Caco-2 (cell line): ENCODE measurements around the gene LRWD1. TPM values are rescaled to one million over a fixed set of nuclear protein-coding genes. Genes with fewer than 3 reads are reported as not detected.

ENCODE experiments used
- BruUV-seq: library from RNA; stranded (reverse); fragments of 400-500 nt; replicated peaks from 2 replicates; lab custom pipeline; 2021; lab: Mats Ljungman, UMichigan
- CTCF ChIA-PET: fragments of 300-600 bp; sonication (Branson Sonifier 250); formaldehyde crosslinking; loops from one replicate; lab custom pipeline; 2022; ENCODE audit warnings: antibody characterized with exemption; lab: Charles Lee
- POLR2A ChIA-PET: fragments of 300-600 bp; sonication (Branson Sonifier 250); formaldehyde crosslinking; loops from one replicate; lab custom pipeline; 2022; ENCODE audit warnings: antibody characterized with exemption; lab: Charles Lee
- DNase-seq, 2 experiments: peaks; one replicate each; pipeline versions ENCODE4 v3.0.0 to v3.0.0-alpha.2; 2020 to 2022
- H3K27me3 ChIP-seq: replicated peaks from 2 replicates; pipeline ENCODE4 v1.6.0; 2011; ENCODE audit warnings: low read length; ENCODE audit not compliant: control insufficient read depth, insufficient read depth
- H3K36me3 ChIP-seq: 2 replicates; pipeline ENCODE4 v1.5.1; 2011; ENCODE audit warnings: low read length; ENCODE audit not compliant: control insufficient read depth, insufficient read depth
- H3K4me1 ChIP-seq: fragments of 250-450 bp; sonication (Bioruptor Pico); 2 replicates; pipeline ENCODE4 v1.5.1; 2020; ENCODE audit warnings: mild to moderate bottlenecking
- H3K4me3 ChIP-seq: 2 replicates; pipeline ENCODE4 v1.5.1; 2011; ENCODE audit warnings: low read depth, mild to moderate bottlenecking, control low read depth, low read length
- H3K9me3 ChIP-seq: fragments of 250-450 bp; sonication (Bioruptor Pico); 2 replicates; pipeline ENCODE4 v1.5.1; 2020; ENCODE audit warnings: mild to moderate bottlenecking, moderate library complexity
- H3K27ac Mint-ChIP-seq: one replicate; pipeline ENCODE4 v1.8.0; 2022; ENCODE audit warnings: mixed read lengths; ENCODE audit not compliant: unreplicated experiment
- H3K27me3 Mint-ChIP-seq: one replicate; pipeline ENCODE4 v1.8.0; 2022; ENCODE audit warnings: mixed read lengths; ENCODE audit not compliant: insufficient read depth, unreplicated experiment
- H3K36me3 Mint-ChIP-seq: one replicate; pipeline ENCODE4 v1.8.0; 2022; ENCODE audit warnings: mild to moderate bottlenecking, mixed read lengths; ENCODE audit not compliant: insufficient read depth, unreplicated experiment
- H3K4me1 Mint-ChIP-seq: one replicate; pipeline ENCODE4 v1.8.0; 2022; ENCODE audit warnings: low read depth, mixed read lengths; ENCODE audit not compliant: unreplicated experiment
- H3K4me3 Mint-ChIP-seq: one replicate; pipeline ENCODE4 v1.8.0; 2022; ENCODE audit warnings: mild to moderate bottlenecking, moderate library complexity, mixed read lengths; ENCODE audit not compliant: unreplicated experiment
- H3K9me3 Mint-ChIP-seq: one replicate; pipeline ENCODE4 v1.8.0; 2022; ENCODE audit warnings: mixed read lengths; ENCODE audit not compliant: unreplicated experiment
- intact Hi-C: fragments of 100-400 bp; cut with micrococcal nuclease; formaldehyde crosslinking; loops from one replicate; pipeline ENCODE4 v1.10.0; 2022; ENCODE audit not compliant: unreplicated experiment
- total RNA-seq: library from RNA; stranded (reverse); gene quantifications from 2 replicates; pipeline ENCODE4 v1.2.3, GENCODE V29; 2022
- TF ChIP-seq, protein P1 (sequence below), 2 experiments: fragments of 200-600 bp in 1 of 2; IDR thresholded peaks; 1 replicate in 1 of 2; 2 replicates in 1 of 2; pipeline versions ENCODE4 v1.5.1 to v1.8.0; 2011 to 2022; ENCODE audit warnings: antibody characterized with exemption in 1 of 2, control low read depth in 1 of 2, inconsistent platforms in 1 of 2, low read depth in 1 of 2, low read length in 1 of 2, mild to moderate bottlenecking in 1 of 2, moderate library complexity in 1 of 2; ENCODE audit not compliant: insufficient read depth in 1 of 2, severe bottlenecking in 1 of 2, unreplicated experiment in 1 of 2

The LRWD1 gene
- total RNA-seq, 1 experiment from 2014 or later: 23.6 TPM

- DNase-seq: no peak
- no TSS peak for BruUV-seq
- no peaks in the 10 kb centered on the region for H3K9me3 ChIP-seq
- H3K4me3 ChIP-seq: no peak overlapping the region
- H3K36me3 Mint-ChIP-seq: peaks cover 85% of the 10 kb centered on the region
- no peaks in the 10 kb centered on the region for H3K4me1 Mint-ChIP-seq
- H3K9me3 Mint-ChIP-seq: no peaks in the 10 kb centered on the region
- no peaks in the 10 kb centered on the region for H3K27me3 ChIP-seq
- TF ChIP-seq, protein P1, sequence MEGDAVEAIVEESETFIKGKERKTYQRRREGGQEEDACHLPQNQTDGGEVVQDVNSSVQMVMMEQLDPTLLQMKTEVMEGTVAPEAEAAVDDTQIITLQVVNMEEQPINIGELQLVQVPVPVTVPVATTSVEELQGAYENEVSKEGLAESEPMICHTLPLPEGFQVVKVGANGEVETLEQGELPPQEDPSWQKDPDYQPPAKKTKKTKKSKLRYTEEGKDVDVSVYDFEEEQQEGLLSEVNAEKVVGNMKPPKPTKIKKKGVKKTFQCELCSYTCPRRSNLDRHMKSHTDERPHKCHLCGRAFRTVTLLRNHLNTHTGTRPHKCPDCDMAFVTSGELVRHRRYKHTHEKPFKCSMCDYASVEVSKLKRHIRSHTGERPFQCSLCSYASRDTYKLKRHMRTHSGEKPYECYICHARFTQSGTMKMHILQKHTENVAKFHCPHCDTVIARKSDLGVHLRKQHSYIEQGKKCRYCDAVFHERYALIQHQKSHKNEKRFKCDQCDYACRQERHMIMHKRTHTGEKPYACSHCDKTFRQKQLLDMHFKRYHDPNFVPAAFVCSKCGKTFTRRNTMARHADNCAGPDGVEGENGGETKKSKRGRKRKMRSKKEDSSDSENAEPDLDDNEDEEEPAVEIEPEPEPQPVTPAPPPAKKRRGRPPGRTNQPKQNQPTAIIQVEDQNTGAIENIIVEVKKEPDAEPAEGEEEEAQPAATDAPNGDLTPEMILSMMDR (IDR thresholded peaks at IDR 0.05; ENCODE audit: insufficient read depth in 1 of 2, low read depth in 1 of 2, low read length in 1 of 2, severe bottlenecking in 1 of 2, unreplicated experiment in 1 of 2): no peak
- H3K4me1 ChIP-seq: no peaks in the 10 kb centered on the region
- ChIA-PET CTCF (no interaction called here), POLR2A (no interaction called here)
- intact Hi-C loops: no loop called here
- H3K36me3 ChIP-seq: no peaks in the 10 kb centered on the region; the same call in 1 of the 2 replicates
- no peaks in the 10 kb centered on the region for H3K27me3 Mint-ChIP-seq
- no peak overlapping the region for H3K27ac Mint-ChIP-seq
- H3K4me3 Mint-ChIP-seq: no peak overlapping the region
These were observed 48.4 kb upstream of the LRWD1 start for GRCh38 chr7:102416406-102416805.

GRCh38 chr7:102417105-102417504, 47.7 kb upstream of the LRWD1 start:
- H3K36me3 ChIP-seq: no peaks in the 10 kb centered on the region; the same call in 1 of the 2 replicates
- no peaks in the 10 kb centered on the region for H3K4me1 ChIP-seq
- TF ChIP-seq, protein P1 (IDR thresholded peaks at IDR 0.05; ENCODE audit: insufficient read depth in 1 of 2, low read depth in 1 of 2, low read length in 1 of 2, severe bottlenecking in 1 of 2, unreplicated experiment in 1 of 2): no peak
- CTCF ChIA-PET: interaction anchor here (0.6 kb wide), 2 partner anchors 723 to 1195 kb away, joined by 3 to 10 read pairs; no protein-coding TSS in a partner anchor
- no peaks in the 10 kb centered on the region for H3K9me3 ChIP-seq
- POLR2A ChIA-PET: no interaction called here
- Mint-ChIP-seq H3K9me3 (no peaks in the 10 kb centered on the region), H3K27me3 (no peaks in the 10 kb centered on the region), H3K27ac (no peak overlapping the region), H3K4me3 (no peak overlapping the region), H3K4me1 (no peaks in the 10 kb centered on the region), H3K36me3 (peaks cover 84% of the 10 kb centered on the region)
- no TSS peak for BruUV-seq
- H3K27me3 ChIP-seq: no peaks in the 10 kb centered on the region
- DNase-seq: no peak
- H3K4me3 ChIP-seq: no peak overlapping the region
- intact Hi-C loops: no loop called here

GRCh38 chr7:102418592-102418991, 46.2 kb upstream of the LRWD1 start:
- intact Hi-C loops: no loop called here
- H3K4me3 ChIP-seq: no peak overlapping the region
- Mint-ChIP-seq H3K36me3 (peaks cover 81% of the 10 kb centered on the region), H3K27me3 (no peaks in the 10 kb centered on the region), H3K4me1 (no peaks in the 10 kb centered on the region), H3K9me3 (no peaks in the 10 kb centered on the region), H3K27ac (no peak overlapping the region), H3K4me3 (no peak overlapping the region)
- TF ChIP-seq, protein P1 (IDR thresholded peaks at IDR 0.05; ENCODE audit: insufficient read depth in 1 of 2, low read depth in 1 of 2, low read length in 1 of 2, severe bottlenecking in 1 of 2, unreplicated experiment in 1 of 2): no peak
- H3K36me3 ChIP-seq: no peaks in the 10 kb centered on the region; the same call in 1 of the 2 replicates
- POLR2A ChIA-PET: no interaction called here
- no TSS peak for BruUV-seq
- H3K9me3 ChIP-seq: no peaks in the 10 kb centered on the region
- H3K27me3 ChIP-seq: no peaks in the 10 kb centered on the region
- CTCF ChIA-PET: no interaction called here
- H3K4me1 ChIP-seq: no peaks in the 10 kb centered on the region
- no peak for DNase-seq
